ENCODE results near the gene SLC13A4. TPM values are rescaled to one million over a fixed set of nuclear protein-coding genes. Genes with fewer than 3 reads are reported as not detected.

Gene SLC13A4
- polyA plus RNA-seq, 1 experiment: 0.04 TPM

- no peak for DNase-seq (ENCODE audit: low read depth)
- no peaks in the 10 kb centered on the region for H3K27me3 ChIP-seq (ENCODE audit: control insufficient read depth, insufficient read depth, low read length)
- POLR2A ChIA-PET: no interaction called here
- no peak overlapping the region for H3K4me3 ChIP-seq (ENCODE audit: low read depth, low read length)
- H3K36me3 ChIP-seq (ENCODE audit: control insufficient read depth, insufficient read depth, low read length): no peaks in the 10 kb centered on the region
- CTCF ChIA-PET: interaction anchor here (1.7 kb wide), 1 partner anchor 10 kb away, joined by 3 read pairs; no protein-coding TSS in a partner anchor
- TF ChIP-seq CTCF (IDR thresholded peaks at IDR 0.05; ENCODE audit: insufficient read depth, low read depth, low read length): no peak
Measured at GRCh38 chr7:135706858-135707569, 21.0 kb downstream of the SLC13A4 start.

GRCh38 chr7:135706038-135706742 lies 21.8 kb downstream of the SLC13A4 start:
- Histone ChIP-seq H3K27me3 (ENCODE audit: control insufficient read depth, insufficient read depth, low read length) (no peaks in the 10 kb centered on the region), H3K4me3 (ENCODE audit: low read depth, low read length) (no peak overlapping the region), H3K36me3 (ENCODE audit: control insufficient read depth, insufficient read depth, low read length) (no peaks in the 10 kb centered on the region)
- no peak for DNase-seq (ENCODE audit: low read depth)
- POLR2A ChIA-PET: no interaction called here
- TF ChIP-seq CTCF (IDR thresholded peaks at IDR 0.05; ENCODE audit: insufficient read depth, low read depth, low read length): no peak
- CTCF ChIA-PET: interaction anchor here (0.5 to 1.1 kb wide), 3 partner anchors 11 to 1132 kb away, joined by 3 read pairs; no protein-coding TSS in a partner anchor

GRCh38 chr7:135704698-135705097 lies 23.3 kb downstream of the SLC13A4 start:
- DNase-seq (ENCODE audit: low read depth): no peak
- TF ChIP-seq CTCF (IDR thresholded peaks at IDR 0.05; ENCODE audit: insufficient read depth, low read depth, low read length): no peak
- CTCF ChIA-PET: interaction anchor here (0.5 to 1.3 kb wide), 6 partner anchors 9 to 93 kb away, joined by 3 to 4 read pairs (median 3); partner anchors contain the start of gene STMP1
- H3K27me3 ChIP-seq (ENCODE audit: control insufficient read depth, insufficient read depth, low read length): no peaks in the 10 kb centered on the region
- POLR2A ChIA-PET: no interaction called here
- no peak overlapping the region for H3K4me3 ChIP-seq (ENCODE audit: low read depth, low read length)
- no peaks in the 10 kb centered on the region for H3K36me3 ChIP-seq (ENCODE audit: control insufficient read depth, insufficient read depth, low read length)

- no peak for DNase-seq (ENCODE audit: low read depth)
- no peak overlapping the region for H3K4me3 ChIP-seq (ENCODE audit: low read depth, low read length)
- no peaks in the 10 kb centered on the region for H3K36me3 ChIP-seq (ENCODE audit: control insufficient read depth, insufficient read depth, low read length)
- ChIA-PET POLR2A (no interaction called here), CTCF (interaction anchor here (0.5 to 1.3 kb wide), 5 partner anchors 9 to 94 kb away, joined by 3 read pairs; no protein-coding TSS in a partner anchor)
- no peaks in the 10 kb centered on the region for H3K27me3 ChIP-seq (ENCODE audit: control insufficient read depth, insufficient read depth, low read length)
- 0 out of 2 replicates have a peak, but pooled peaks have one; percentile 15 for TF ChIP-seq CTCF (IDR thresholded peaks at IDR 0.05; ENCODE audit: insufficient read depth, low read depth, low read length)
Measured at GRCh38 chr7:135704074-135704473, 23.9 kb downstream of the SLC13A4 start.
